AG08395 (cell line): ENCODE results near the gene WDR6.
A peak's percentile ranks its signal among the peaks of the same experiment; 100 is the strongest.
"Not testable (repeated sequence)": the region's sequence is repeated elsewhere in the genome, so short reads cannot be mapped to it uniquely, and the experiment has no call there.

ENCODE experiments used
- DNase-seq: peaks from one replicate; pipeline ENCODE4 v3.0.0; 2012; ENCODE audit warnings: mixed read lengths, low spot score

The WDR6 gene

DNA sequence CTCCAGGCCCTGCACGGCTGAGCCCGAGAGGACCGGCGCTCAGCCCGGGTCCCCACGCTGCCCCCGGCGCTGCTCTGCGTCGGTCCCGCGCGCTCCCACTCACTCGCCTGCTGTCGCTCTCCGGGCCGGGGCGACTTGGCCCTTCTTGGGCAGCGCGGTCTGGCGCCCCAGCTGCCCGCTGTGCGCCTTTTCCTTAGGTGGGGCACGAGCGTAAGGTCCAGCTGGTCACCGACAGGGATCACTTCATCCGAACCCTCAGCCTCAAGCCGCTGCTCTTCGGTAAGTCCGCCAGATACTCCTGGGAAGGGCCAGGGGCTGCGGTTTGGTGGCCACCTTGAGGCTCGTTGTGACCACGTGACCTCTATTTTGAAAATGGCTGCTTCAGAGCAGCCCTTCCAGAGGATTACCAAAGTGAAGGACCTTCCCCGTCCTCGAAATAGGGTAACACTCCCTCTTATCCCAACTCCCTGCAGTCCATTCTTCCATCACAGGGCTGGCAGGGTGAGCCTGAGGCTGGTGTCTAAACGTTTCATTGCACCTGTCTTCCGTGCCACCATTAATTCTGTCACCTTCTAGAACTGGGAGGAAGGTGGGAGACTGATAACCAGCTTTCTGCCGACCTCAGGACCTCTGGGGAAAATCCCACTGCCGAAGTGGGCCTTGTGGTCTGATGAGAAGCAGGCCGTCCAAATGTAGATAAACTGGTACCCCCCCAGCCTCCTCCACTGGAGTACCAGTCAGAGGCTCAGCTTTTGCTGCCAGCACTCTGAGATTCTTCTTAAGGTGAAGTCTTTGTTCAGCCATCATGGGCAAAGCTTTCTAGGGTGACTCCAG is 16.3 kb upstream of the WDR6 start:
- DNase-seq: peak; percentile 33

GRCh38 chr3:48991851-48992545 is 15.2 kb upstream of the WDR6 start:
- no peak for DNase-seq

GRCh38 chr3:48993834-48994233 is 13.4 kb upstream of the WDR6 start:
- DNase-seq: no peak

DNA sequence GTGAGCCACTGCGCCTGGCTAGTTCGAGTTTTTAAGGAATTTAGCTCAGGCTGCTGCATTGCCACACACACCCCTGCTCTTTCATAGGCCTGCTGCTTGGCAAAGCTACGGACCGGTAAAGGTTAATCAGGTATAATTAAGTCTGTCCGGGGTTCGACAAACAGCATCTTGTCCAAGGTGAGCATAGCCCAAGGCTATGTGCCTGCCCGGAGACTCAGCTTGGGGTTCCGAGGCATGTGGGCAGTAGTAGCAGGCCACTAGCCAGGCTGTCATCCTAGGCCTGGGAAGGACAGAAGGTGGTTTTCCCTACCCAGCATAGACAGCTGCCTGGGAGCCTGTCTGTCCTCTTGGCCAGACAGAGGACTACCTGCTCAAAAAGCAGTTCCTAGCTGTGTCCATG is 10.6 kb upstream of the WDR6 start:
- DNase-seq: no peak

DNA sequence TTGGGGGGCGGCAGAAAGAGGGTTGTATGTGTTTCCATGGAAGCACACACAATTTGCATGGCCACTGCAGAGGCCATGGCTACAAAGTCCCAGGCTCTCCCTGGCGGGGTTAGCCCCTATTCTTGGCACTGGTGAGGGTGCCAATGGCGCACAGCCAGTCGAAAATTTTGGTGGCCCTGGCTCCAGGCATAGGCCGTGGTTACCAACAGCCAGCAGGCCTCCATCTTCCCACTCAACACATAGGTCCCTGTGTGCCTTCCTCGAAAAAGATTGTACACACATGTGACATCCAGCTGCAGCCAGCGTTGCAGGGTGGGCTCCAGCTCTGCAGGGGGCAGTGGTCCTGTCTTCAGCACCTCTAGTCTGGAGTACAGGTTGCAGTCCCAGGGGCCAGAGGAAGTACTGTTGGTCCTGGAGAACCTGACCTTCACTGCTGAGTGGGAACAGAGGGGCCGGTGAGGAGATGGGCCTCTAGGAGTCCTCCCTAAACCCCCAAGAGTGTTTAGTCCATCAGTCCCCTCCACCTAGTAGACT is 10.0 kb upstream of the WDR6 start:
- DNase-seq: no peak

GRCh38 chr3:48997714-48998637 is 9.2 kb upstream of the WDR6 start:
- DNase-seq: no peak

GRCh38 chr3:48999085-48999858 is 7.9 kb upstream of the WDR6 start:
- no peak for DNase-seq

- DNase-seq: no peak
These were observed 6.0 kb upstream of the WDR6 start for GRCh38 chr3:49001155-49001554.

DNA sequence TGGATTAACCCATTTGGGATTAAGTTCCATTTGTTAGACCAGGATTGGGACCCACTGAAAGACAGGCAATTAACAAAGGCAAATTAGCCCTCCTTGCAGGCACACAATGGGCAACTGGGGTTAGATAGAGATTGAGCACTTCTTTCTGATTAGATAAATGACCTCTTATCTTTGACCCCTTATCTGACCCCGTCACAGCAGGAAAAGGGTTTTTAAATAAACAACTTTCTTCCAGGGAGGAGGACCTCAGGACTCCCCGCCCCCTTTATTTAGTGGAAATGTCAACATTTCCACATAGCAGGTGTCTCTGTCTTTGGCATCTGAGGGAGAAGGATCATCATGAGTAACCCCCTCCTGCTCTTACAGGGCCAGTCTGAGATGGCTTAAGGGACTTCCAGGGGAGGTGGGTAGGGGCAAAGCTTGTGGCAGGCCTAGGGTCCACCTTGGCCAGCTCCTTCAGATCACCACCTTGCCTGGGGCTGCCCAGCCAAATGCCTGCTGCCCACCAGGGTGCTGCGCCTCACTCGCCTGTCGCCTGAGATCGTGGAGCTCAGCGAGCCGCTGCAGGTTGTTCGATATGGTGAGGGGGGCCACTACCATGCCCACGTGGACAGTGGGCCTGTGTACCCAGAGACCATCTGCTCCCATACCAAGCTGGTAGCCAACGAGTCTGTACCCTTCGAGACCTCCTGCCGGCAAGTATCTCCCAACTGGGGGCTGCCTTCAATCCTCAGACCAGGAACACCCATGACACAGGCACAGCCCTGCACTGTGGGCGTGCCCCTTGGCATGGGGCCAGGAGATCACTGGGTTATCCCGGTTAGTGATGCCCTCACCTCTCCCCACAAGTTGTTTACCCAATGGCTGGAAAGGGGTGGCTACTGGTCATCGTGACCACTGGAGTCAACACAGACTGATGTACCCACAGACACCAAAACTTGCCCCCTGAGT is 2.6 kb upstream of the WDR6 start:
- no peak for DNase-seq

DNA sequence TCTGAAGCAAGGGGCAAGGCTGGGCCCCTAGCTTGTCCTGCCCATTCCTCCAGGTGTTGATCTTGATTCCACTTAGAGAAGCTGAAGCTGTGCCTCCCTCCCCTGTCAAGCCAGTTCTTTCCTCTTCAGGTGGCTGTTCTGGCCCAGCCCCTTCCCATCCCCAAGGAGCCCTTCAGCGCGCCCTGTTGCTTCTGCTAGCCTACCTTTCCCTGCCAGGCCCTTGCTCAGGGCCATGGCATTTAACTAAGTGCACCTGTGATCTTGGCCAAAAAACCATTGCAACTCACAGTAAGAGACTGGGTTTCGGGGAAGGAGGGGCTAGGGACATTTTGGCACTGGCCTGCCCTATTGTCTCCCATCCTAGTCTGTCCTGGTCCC is 1.9 kb upstream of the WDR6 start:
- DNase-seq: no peak

DNA sequence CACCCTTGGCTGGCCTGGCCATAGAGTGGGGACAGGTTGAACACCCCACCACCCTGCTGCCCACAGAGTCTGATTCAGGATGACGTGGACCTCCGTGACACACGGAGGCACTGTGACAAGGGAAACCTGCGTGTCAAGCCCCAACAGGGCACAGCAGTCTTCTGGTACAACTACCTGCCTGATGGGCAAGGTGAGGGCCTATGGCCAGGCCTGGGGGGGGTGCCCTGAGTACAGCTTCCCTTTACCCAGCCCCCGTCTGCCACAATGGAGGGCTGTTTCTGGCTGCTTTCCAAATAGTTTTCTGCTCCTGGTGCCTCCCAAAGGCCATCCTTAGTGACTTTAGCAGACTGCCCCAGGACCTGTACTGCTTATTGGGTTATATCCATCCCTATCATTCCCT is 1.2 kb upstream of the WDR6 start:
- no peak for DNase-seq

GRCh38 chr3:49006408-49007067 is 653 bp upstream of the WDR6 start:
- DNase-seq: peak; percentile 22

DNA sequence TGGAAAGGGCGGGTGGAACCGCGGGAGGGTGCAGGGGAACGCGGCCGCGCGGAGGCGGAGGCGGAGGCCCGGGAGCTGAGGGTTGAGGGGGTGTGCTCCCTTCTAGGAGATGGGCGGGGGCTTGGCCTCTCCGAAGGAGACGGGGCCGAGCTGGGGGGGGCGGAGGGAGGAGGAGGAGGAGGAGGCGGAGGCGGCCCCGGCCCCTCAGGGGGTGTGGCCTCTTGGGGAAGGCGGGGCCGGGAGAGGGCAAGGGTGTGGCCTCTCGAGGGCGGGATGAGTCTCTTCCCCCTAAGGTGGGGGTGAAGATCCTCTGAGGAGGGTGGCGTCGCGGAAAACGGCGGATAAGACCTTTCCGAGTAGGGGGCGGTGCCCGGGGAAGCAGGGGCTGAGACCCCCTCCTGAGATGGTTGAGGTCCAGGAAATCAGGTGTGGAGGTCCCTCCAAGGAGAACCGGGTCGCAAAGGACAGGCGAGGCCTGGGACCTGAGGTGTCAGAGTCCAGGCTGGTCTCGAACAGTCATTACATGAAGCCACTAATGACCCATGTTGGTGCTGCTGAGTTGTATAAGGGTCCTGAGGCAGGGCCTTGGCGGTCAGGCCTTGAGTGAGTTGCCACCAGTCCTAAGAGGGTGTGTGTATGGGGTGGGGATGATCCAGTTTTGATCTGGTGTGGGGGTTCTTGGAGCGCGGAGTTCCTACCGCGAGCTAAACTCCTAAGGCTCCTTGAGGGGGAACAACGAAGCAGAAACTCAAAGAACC is 759 bp downstream of the WDR6 start:
- peak; percentile 95 for DNase-seq

DNA sequence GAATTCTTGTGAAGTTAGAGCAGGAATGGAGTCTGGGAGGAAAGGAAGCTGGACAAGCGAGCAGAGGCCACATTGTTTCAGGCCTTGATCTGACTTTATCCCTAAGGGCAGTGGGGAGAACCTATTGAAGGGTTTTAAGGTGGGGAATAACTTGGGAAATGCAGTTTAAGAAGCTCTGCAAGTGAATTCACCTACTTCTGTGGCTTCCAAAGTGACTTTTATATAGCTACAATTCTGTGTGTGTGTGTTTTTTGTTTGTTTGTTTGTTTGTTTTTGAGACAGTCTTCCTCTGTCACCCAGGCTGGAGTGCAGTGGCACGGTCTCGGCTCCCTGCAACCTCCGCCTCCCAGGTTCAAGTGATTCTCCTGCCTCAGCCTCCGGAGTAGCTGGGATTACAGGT is 1.4 kb downstream of the WDR6 start:
- not testable (repeated sequence) for DNase-seq

DNA sequence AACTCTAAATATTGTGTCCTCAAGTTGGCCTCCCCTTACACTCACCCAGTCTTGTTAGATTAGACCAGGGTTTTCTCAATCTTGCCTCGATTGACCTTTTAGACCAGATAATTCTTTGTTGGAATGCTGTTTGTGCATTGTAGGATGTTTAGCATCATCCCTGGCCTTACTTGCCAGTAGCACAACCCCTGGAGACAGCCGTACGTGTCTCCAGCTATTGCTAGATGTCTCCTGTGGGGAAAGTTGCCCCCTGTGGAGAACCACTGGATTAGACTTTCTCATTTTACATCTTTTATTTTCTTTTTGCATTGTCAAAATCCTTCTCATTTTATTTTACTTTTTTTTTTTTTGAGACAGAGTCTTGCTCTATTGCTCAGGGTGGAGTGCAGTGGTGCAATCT is 2.2 kb downstream of the WDR6 start:
- no peak for DNase-seq

GRCh38 chr3:49012441-49013017 is 5.3 kb downstream of the WDR6 start:
- no peak for DNase-seq

GRCh38 chr3:49013113-49013737 is 6.0 kb downstream of the WDR6 start:
- DNase-seq: no peak
